Sigmoid colon (tissue), 7 donors: ENCODE measurements around the gene MTR. TPM values are rescaled to one million over a fixed set of nuclear protein-coding genes. Genes with fewer than 3 reads are reported as not detected.

ENCODE experiments used
- DNase-seq: peaks from one replicate; pipeline ENCODE4 v3.0.0-alpha.2; 2019
- H3K27ac ChIP-seq, 4 donors: fragments of 200-600 bp; sonication (generic); one replicate each; pipeline ENCODE4 v1.5.1; 2016 to 2019; ENCODE audit warnings: mild to moderate bottlenecking in 1 of 4
- H3K27me3 ChIP-seq, 3 donors: fragments of 200-600 bp; sonication (generic); one replicate each; pipeline ENCODE4 v1.5.1; 2019; ENCODE audit warnings: mild to moderate bottlenecking in 1 of 3
- H3K36me3 ChIP-seq, 4 donors: fragments of 200-600 bp; sonication (generic); one replicate each; pipeline ENCODE4 v1.5.1; 2016 to 2019
- H3K4me1 ChIP-seq, 4 donors: fragments of 200-600 bp; sonication (generic); one replicate each; pipeline ENCODE4 v1.5.1; 2017 to 2019
- H3K4me3 ChIP-seq, 4 donors: fragments of 200-600 bp; sonication (generic); one replicate each; pipeline ENCODE4 v1.5.1; 2017 to 2019; ENCODE audit warnings: mild to moderate bottlenecking in 2 of 4, moderate library complexity in 1 of 4
- H3K9me3 ChIP-seq, 4 donors: fragments of 200-600 bp in 3 of 4; sonication (generic) in 3 of 4; one replicate each; pipeline versions ENCODE4 v1.5.1 to v1.6.1; 2013 to 2019
- EP300 ChIP-seq, 4 donors: sonication (generic); formaldehyde crosslinking; IDR thresholded peaks; one replicate each; pipeline ENCODE4 v1.6.1; 2017; ENCODE audit warnings: antibody characterized with exemption in 4 of 4
- POLR2A ChIP-seq, 2 donors: fragments of 450-650 bp; IDR thresholded peaks; one replicate each; pipeline ENCODE4 v1.6.1; 2016; ENCODE audit warnings: antibody characterized with exemption in 2 of 2, mild to moderate bottlenecking in 2 of 2, moderate library complexity in 2 of 2
- POLR2AphosphoS5 ChIP-seq, 4 donors: sonication (generic); formaldehyde crosslinking; IDR thresholded peaks; one replicate each; pipeline ENCODE4 v1.6.1; 2017; ENCODE audit warnings: antibody characterized with exemption in 4 of 4
- WGBS, 2 donors: extraction: QIAGEN DNeasy Blood & Tissue Kit; methylation state at CpG; one replicate each; pipeline ENCODE4 v1.1.7; 2013; 5-methylcytosine and 5-hydroxymethylcytosine counted together
- intact Hi-C: fragments of 100-400 bp; cut with DNase I; formaldehyde crosslinking; loops from one replicate; pipeline ENCODE4 v1.15.1; 2023
- polyA plus RNA-seq, 3 donors: library from polyadenylated mRNA; stranded (reverse); fragments of 200-250 nt; gene quantifications; one replicate each; pipeline ENCODE4 v1.2.3, GENCODE V29; 2013
- total RNA-seq, 4 donors: library from RNA; depleted of rRNA; stranded (reverse); fragments of >200 nt; gene quantifications; one replicate each; pipeline ENCODE4 v1.1.0, GENCODE V29; 2016
- TF ChIP-seq, protein P1 (sequence below), 4 experiments: fragments of 450-650 bp in 3 of 4; fragments of 200-600 bp in 1 of 4; IDR thresholded peaks; one replicate each; pipeline ENCODE4 v1.5.1; 2016 to 2019; ENCODE audit warnings: antibody characterized with exemption in 4 of 4, mild to moderate bottlenecking in 3 of 4, moderate library complexity in 2 of 4
- donor health status: healthy with polysubstance abuse.
- donor health status: Bipolar disorder and iron deficiency.
- donor health status: healthy.

MTR gene
- total and polyA plus RNA-seq, 7 donors = 1.2 to 38.4 (median 28.2) TPM

- WGBS, 2 donors = 78 to 85% methylated on average over 6 of the region's 6 CpGs
- TF ChIP-seq POLR2AphosphoS5 (IDR thresholded peaks at IDR 0.05) (no peak), EP300 (IDR thresholded peaks at IDR 0.05) (no peak), POLR2A (IDR thresholded peaks at IDR 0.05) (no peak)
- TF ChIP-seq, protein P1, sequence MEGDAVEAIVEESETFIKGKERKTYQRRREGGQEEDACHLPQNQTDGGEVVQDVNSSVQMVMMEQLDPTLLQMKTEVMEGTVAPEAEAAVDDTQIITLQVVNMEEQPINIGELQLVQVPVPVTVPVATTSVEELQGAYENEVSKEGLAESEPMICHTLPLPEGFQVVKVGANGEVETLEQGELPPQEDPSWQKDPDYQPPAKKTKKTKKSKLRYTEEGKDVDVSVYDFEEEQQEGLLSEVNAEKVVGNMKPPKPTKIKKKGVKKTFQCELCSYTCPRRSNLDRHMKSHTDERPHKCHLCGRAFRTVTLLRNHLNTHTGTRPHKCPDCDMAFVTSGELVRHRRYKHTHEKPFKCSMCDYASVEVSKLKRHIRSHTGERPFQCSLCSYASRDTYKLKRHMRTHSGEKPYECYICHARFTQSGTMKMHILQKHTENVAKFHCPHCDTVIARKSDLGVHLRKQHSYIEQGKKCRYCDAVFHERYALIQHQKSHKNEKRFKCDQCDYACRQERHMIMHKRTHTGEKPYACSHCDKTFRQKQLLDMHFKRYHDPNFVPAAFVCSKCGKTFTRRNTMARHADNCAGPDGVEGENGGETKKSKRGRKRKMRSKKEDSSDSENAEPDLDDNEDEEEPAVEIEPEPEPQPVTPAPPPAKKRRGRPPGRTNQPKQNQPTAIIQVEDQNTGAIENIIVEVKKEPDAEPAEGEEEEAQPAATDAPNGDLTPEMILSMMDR (IDR thresholded peaks at IDR 0.05) = no peak
- no peak overlapping the region for H3K4me3 ChIP-seq
- intact Hi-C loops = no loop called here
- H3K27me3 ChIP-seq = peaks cover 0 to 4% (median 0%) of the 10 kb centered on the region in 3 donors
- no peak for DNase-seq
- H3K9me3 ChIP-seq = no peaks in the 10 kb centered on the region
- no peak overlapping the region for H3K27ac ChIP-seq
- H3K4me1 ChIP-seq = no peaks in the 10 kb centered on the region
- H3K36me3 ChIP-seq = no peaks in the 10 kb centered on the region
Observed at GRCh38 chr1:236767276-236767675, 27.8 kb upstream of the MTR start.

DNA sequence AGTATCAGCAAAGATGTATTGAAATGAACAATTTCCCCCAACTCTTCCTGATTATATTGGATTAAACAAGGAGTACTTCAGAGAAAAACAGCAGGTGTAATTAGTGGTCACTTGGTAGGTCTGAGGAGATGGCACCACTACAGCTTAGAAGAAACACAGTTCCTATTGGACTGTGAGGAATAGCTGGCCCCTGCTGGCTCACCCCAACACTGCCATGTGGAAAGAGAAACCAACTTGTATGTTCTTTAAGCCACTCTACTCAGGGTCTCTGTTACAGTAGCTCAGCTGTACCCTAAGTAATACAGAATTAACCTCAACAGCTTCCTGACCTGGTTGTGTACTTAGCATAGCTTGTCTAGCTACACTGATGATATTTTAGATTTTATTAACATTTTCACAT lies 26.5 kb upstream of the MTR start:
- Histone ChIP-seq H3K36me3 (no peaks in the 10 kb centered on the region), H3K27me3 (peaks cover 0 to 4% (median 0%) of the 10 kb centered on the region in 3 donors), H3K27ac (no peak overlapping the region), H3K4me3 (no peak overlapping the region), H3K9me3 (no peaks in the 10 kb centered on the region), H3K4me1 (no peaks in the 10 kb centered on the region)
- DNase-seq = no peak
- intact Hi-C loops = no loop called here
- TF ChIP-seq POLR2A (IDR thresholded peaks at IDR 0.05) (no peak), POLR2AphosphoS5 (IDR thresholded peaks at IDR 0.05) (no peak), EP300 (IDR thresholded peaks at IDR 0.05) (no peak)
- TF ChIP-seq, protein P1 (IDR thresholded peaks at IDR 0.05) = no peak

DNA sequence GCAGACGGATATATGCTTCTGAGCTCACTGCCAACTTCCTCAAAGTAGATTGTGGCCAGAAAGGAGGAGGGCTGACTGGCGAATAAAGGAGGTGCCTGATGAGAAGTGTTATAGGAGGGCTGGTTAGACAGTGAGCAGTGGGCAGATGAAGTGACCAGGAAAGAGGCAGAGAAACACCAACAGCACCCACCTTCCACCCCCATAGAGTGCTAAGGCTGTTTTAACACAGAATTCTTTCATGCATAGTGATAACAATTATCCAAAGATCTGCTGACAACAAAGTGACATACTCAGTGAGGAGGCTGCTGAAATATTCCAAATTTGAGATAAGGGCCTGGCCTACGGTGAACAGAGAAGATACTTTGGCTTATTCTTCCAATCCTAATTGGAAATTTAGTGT lies 21.2 kb upstream of the MTR start:
- Histone ChIP-seq H3K4me1 (no peaks in the 10 kb centered on the region), H3K9me3 (peaks cover 0 to 2% (median 0%) of the 10 kb centered on the region in 4 donors), H3K27me3 (peaks cover 0 to 4% (median 0%) of the 10 kb centered on the region in 3 donors), H3K36me3 (no peaks in the 10 kb centered on the region), H3K27ac (no peak overlapping the region), H3K4me3 (no peak overlapping the region)
- DNase-seq = no peak
- TF ChIP-seq EP300 (IDR thresholded peaks at IDR 0.05) (no peak), POLR2AphosphoS5 (IDR thresholded peaks at IDR 0.05) (no peak), POLR2A (IDR thresholded peaks at IDR 0.05) (no peak)
- TF ChIP-seq, protein P1 (IDR thresholded peaks at IDR 0.05) = no peak
- intact Hi-C loops = no loop called here
- WGBS, 2 donors = 76% methylated on average over 3 of the region's 3 CpGs

GRCh38 chr1:236774926-236775325 lies 20.2 kb upstream of the MTR start:
- H3K9me3 ChIP-seq = peaks cover 0 to 7% (median 3%) of the 10 kb centered on the region in 4 donors
- H3K27ac ChIP-seq = no peak overlapping the region
- WGBS, 2 donors = 46 to 66% methylated on average over 3 of the region's 3 CpGs
- DNase-seq = no peak
- TF ChIP-seq POLR2A (IDR thresholded peaks at IDR 0.05) (no peak), EP300 (IDR thresholded peaks at IDR 0.05) (no peak), POLR2AphosphoS5 (IDR thresholded peaks at IDR 0.05) (no peak)
- TF ChIP-seq, protein P1 (IDR thresholded peaks at IDR 0.05) = no peak
- peaks cover 0 to 4% (median 0%) of the 10 kb centered on the region in 3 donors for H3K27me3 ChIP-seq
- H3K4me3 ChIP-seq = no peak overlapping the region
- H3K4me1 ChIP-seq = no peaks in the 10 kb centered on the region
- H3K36me3 ChIP-seq = no peaks in the 10 kb centered on the region
- intact Hi-C loops = no loop called here

- DNase-seq = no peak
- 85 to 86% methylated on average over 2 of the region's 2 CpGs for WGBS, 2 donors
- intact Hi-C loops = no loop called here
- Histone ChIP-seq H3K36me3 (no peaks in the 10 kb centered on the region), H3K27ac (no peak overlapping the region), H3K27me3 (no peaks in the 10 kb centered on the region), H3K4me3 (no peak overlapping the region), H3K4me1 (no peaks in the 10 kb centered on the region), H3K9me3 (peaks cover 0 to 7% (median 3%) of the 10 kb centered on the region in 4 donors)
- TF ChIP-seq EP300 (IDR thresholded peaks at IDR 0.05) (no peak), POLR2A (IDR thresholded peaks at IDR 0.05) (no peak), POLR2AphosphoS5 (IDR thresholded peaks at IDR 0.05) (no peak)
- TF ChIP-seq, protein P1 (IDR thresholded peaks at IDR 0.05) = no peak
Observed at GRCh38 chr1:236779312-236779711, 15.8 kb upstream of the MTR start.
